T1000 (cell line): ENCODE results near the gene PRAMEF2.
"Not testable (repeated sequence)": the region's sequence is repeated elsewhere in the genome, so short reads cannot be mapped to it uniquely, and the experiment has no call there.

Experiments used
- DNase-seq: peaks from one replicate; lab custom pipeline; 2025; ENCODE audit warnings: mixed read lengths; lab: John Stamatoyannopoulos, UW

PRAMEF2 gene, protein sequence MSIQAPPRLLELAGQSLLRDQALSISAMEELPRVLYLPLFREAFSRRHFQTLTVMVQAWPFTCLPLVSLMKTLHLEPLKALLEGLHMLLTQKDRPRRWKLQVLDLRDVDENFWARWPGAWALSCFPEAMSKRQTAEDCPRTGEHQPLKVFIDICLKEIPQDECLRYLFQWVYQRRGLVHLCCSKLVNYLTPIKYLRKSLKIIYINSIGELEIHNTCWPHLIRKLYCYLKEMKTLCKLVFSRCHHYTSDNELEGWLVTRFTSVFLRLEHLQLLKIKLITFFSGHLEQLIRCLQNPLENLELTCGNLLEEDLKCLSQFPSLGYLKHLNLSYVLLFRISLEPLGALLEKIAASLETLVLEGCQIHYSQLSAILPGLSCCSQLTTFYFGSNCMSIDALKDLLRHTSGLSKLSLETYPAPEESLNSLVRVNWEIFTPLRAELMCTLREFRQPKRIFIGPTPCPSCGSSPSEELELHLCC

DNA sequence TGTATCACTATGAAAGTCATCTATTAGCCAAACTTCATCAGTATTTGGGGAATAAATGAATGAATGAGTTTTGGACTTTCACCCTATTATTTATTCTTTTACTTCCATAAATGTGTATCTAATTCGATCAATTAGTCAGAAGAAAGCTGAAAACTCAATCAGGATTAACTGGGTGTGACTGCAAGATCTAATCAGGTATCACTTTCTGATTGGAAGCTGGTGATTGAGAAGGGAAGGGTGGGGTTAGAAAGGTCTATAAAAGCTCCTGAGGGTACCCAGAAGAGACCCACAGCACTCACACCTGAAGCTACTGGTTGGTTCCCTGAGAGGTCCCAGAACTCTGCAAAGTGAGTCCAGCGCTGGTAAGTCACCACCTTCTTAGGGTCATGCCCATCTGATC is at the start of gene PRAMEF2:
Gene PRAMEF2, plus strand, starts transcription at position 301 of the 400 bp plus-strand sequence. CDS start 1,924 bp downstream, outside the sequence.
- DNase-seq, result not testable (repeated sequence)

GRCh38 chr1:12809933-12810332 is 47.0 kb upstream of the PRAMEF2 start:
- DNase-seq, result no peak

- DNase-seq, result no peak
Measured at GRCh38 chr1:12810691-12811408, 46.0 kb upstream of the PRAMEF2 start.

DNA sequence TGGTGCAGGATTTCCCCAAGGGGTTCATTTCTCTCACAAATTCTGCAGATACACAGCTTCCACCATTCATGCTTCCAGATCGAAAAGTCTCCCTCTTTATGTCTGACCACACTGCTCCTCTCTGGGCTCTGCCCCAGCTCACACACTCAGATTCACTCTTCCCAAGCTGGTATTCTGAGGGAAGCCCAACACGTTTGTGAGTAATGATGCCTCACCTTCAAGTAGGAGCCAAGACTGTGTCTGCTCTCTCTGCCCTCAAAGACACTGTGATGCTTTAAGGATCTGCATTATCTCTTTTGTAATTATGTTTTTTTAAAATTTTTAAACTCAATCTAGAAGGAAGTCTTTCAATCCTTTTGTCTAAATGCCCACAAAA is 45.5 kb upstream of the PRAMEF2 start:
- DNase-seq, result no peak

DNA sequence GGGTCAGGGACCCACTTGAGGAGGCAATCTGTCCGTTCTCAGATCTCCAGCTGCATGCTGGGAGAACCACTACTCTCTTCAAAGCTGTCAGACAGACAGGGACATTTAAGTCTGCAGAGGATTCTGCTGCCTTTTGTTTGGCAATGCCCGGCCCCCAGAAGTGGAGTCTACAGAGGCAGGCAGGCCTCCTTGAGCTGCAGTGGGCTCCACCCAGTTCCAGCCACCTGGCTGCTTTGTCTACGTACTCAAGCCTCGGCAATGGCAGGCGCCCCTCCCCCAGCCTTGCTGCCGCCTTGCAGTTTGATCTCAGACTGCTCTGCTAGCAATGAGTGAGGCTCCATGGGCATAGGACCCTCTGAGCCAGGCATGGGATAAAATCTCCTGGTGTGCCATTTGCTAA is 37.8 kb upstream of the PRAMEF2 start:
- not testable (repeated sequence) for DNase-seq

DNA sequence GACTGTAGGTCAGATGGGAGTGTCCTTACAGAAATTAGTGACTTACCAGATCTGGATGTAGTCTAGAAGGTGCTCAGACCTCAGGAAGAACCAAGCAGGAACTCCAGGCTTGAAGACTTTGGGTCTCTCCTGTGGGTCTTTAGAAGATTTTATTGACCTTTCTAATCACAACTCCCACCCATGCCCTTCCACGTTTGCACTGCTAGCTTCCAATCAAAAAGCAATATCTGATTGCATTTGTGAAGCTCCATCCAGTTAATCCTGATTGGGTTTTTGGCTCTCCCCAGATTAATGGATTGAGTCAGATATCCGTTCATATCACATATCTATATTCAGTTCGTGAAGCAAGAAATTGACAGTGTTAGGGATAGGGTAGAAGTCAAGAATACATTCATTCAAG is 25.6 kb upstream of the PRAMEF2 start, which contains the start of gene PRAMEF11:
Gene PRAMEF11, minus strand, starts transcription at position 101 of the 400 bp plus-strand sequence. CDS start 2,621 bp downstream, outside the sequence.
- DNase-seq, result not testable (repeated sequence)

DNA sequence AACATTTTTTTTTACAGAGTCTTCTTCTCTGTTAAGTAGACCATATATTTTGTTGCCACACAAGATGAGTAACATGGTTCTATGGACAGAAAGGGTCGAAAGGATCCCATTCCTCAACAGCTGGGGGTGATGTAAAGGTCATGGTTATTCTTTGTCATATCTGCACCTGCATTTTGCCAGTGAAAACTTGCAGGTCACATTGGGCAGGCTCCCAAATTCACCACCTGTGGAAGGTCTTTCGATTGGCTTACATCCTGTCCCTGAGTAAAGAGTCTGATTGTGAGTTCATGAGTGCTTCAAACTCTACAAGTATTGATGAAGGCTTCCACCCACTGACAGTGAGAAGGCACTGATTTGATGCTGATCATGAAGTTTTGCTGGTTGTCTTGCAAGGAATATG is 23.6 kb upstream of the PRAMEF2 start:
- DNase-seq, result not testable (repeated sequence)

- not testable (repeated sequence) for DNase-seq
Measured at GRCh38 chr1:12848620-12849019, 8.3 kb upstream of the PRAMEF2 start, which contains the start of gene HNRNPCL1. HNRNPCL1 (minus strand) TSS chr1:12848720; CDS start chr1:12848289, 431 bp downstream.

GRCh38 chr1:12851779-12852178 is 5.1 kb upstream of the PRAMEF2 start:
- no peak for DNase-seq

DNA sequence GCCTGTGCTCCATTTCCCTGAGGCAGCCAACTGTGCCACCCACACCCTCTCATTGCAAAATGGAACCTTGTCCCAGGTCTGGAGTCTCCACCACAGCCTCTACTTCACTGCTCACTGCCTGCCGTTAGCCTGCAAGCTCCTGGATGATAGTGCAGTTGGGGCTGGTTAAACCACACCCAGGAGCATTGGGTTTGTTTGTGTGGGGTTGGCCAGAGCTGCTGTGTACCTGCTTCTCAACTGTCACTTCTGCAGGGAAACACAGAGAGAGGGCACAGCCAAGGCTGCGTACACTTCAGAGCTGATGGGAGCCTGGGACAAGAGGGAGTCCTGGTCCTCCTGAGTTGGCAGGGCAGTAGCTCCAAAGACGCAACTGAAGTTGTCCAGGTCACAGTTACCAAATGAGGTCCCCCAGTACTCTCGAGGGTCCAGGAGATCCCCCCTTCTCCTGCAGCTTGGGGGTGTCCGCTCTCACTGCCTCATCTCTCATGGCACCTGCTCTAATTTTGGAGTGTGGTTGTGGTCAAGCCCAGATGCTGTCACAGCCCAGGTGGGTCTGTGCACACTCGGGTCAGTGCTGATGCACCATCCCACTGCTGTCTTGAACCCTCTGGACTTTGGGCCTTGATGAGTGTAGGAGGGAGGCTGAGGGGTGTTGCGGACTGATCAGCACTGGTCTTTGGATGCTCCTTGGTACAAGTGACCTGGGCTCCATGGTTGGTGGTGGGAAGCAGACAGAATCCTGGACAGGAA is 6.4 kb downstream of the PRAMEF2 start:
- DNase-seq, result not testable (repeated sequence)

GRCh38 chr1:12878453-12878852 is 21.6 kb downstream of the PRAMEF2 start:
- not testable (repeated sequence) for DNase-seq

- not testable (repeated sequence) for DNase-seq
Measured at GRCh38 chr1:12886101-12886500, 29.2 kb downstream of the PRAMEF2 start, which contains the start of gene PRAMEF4. PRAMEF4 (minus strand) TSS chr1:12886201; CDS start chr1:12883394, 2,807 bp downstream.

- DNase-seq, result not testable (repeated sequence)
Measured at GRCh38 chr1:12898170-12898569, 41.3 kb downstream of the PRAMEF2 start, which contains the start of gene PRAMEF10. PRAMEF10 (minus strand) TSS chr1:12898270; CDS start chr1:12895847, 2,423 bp downstream.

DNA sequence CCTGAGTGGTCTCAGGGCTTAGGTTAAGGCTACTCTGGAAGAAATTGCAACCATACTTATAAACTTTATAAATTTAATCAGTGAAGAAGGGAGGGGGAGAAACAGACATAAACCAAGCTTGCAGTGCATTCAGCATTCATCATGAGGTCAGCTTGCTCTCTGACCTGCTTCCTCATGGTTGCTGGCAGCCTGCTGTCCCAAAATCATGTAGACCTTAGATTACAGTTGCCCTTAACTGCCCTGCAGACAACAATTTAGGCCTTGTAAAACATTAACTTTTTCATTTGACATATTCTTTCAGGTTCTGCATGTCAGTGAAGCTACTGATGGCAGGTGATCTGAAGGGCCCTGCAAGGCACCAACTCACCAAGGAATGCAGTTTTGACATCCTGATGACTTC is 42.3 kb downstream of the PRAMEF2 start:
- not testable (repeated sequence) for DNase-seq

GRCh38 chr1:12903793-12904572 is 47.1 kb downstream of the PRAMEF2 start:
- DNase-seq, result not testable (repeated sequence)
